HG03571 (cell line): ENCODE results near the gene HCRTR2.

Source experiments
- ATAC-seq: cut with Tn5 transposase; IDR thresholded peaks from one replicate; pipeline ENCODE4 v1.9.1; 2021; ENCODE audit not compliant: unreplicated experiment

HCRTR2 gene

DNA sequence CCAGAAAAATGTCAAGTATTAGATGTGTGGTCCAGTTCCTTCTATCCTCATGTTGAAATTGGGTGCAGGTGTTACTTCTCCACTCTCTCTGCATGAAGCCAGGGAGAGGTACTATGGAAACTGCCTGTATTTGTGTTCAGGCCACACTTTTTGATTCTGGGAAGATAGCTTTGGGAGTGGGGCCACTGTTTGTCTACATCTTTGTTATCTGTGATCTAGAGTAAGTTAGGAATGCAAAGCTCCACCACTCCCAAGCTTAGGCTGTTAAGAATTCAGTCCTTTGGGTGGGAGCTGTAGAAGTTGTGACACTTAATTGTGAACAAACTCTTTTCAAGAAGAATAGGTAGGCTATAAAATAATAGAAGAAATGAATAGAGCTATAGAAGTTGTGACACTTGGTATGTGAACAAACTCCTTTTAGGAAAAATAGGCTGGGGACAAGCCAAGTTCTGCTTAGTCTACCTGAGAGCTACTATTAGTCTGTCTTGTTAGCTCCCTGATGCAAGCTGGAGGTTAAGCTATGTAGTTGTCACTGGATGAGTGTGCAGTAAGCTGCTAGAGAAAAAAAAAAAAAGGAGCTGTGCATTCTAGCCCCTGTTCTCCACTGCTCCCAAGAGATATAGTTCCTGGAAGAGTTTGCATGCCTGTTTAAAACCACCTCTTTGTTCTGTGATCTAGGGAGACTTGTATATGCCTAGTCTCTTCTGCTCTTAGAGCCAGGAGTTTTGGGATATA lies 145.8 kb downstream of the HCRTR2 start:
- ATAC-seq: no peak

GRCh38 chr6:55320696-55321086 lies 146.4 kb downstream of the HCRTR2 start:
- no peak for ATAC-seq

DNA sequence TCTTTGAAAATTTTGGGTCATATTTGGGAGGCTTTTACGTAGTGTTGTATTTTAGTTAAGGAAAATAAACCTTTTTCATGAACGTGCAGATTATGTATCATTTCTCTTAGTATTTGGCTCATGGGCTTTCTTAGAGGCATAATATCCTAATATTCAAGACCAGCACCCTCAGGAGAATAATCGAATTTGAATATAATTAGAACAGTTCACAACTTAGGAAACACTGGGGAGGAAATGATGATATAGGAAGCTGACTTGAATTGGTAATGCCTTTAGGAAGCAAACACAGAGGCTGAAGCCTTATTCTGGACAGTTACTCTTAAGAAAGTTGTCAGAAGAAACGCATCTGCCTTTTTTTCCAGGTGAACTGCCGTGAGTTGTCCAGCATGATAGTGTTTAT lies 152.9 kb downstream of the HCRTR2 start, which contains the start of gene GFRAL:
Gene GFRAL, plus strand, starts transcription at position 301 of the 400 bp plus-strand sequence. Its CDS starts 86 bp downstream, at position 387.
- no peak for ATAC-seq
